Medulla oblongata (tissue), 1 donor: ENCODE data around the gene GLOD4.
A peak's percentile ranks its signal among the peaks of the same experiment; 100 is the strongest.
"Not testable (repeated sequence)": the region's sequence is repeated elsewhere in the genome, so short reads cannot be mapped to it uniquely, and the experiment has no call there.

Experiments
- DNase-seq: peaks from one replicate; pipeline ENCODE4 v3.0.0-alpha.2; 2015; ENCODE audit errors: extremely low spot score

Gene GLOD4

GRCh38 chr17:802901-803881 lies 21.1 kb upstream of the GLOD4 start:
- DNase-seq: no peak

GRCh38 chr17:802481-802880 lies 20.4 kb upstream of the GLOD4 start:
- no peak for DNase-seq

- DNase-seq: no peak
These were observed 19.6 kb upstream of the GLOD4 start for GRCh38 chr17:801660-802059.

GRCh38 chr17:800446-801242 lies 18.6 kb upstream of the GLOD4 start:
- no peak for DNase-seq

DNA sequence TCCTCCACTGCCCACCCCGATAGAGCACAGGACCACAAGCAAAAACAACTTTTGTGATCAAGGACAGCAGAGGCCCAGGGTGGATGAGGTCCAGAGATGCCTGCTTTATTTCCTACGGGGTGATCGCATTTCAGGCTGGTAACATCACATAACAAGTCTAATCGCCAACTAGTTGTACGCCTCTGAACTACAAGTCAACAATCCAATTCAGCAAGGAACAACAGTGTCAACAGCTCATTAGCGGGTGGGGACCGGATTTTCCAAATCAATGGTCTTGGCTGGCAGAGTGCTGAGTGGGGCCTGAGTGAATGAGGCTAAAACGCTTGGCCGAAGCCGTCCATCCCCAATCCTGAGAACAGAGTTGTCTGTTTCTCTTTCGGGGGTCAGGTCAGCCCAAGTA lies 17.2 kb upstream of the GLOD4 start:
- DNase-seq: no peak

GRCh38 chr17:798246-798645 lies 16.2 kb upstream of the GLOD4 start:
- DNase-seq: no peak

GRCh38 chr17:797236-797840 lies 15.3 kb upstream of the GLOD4 start:
- no peak for DNase-seq

DNA sequence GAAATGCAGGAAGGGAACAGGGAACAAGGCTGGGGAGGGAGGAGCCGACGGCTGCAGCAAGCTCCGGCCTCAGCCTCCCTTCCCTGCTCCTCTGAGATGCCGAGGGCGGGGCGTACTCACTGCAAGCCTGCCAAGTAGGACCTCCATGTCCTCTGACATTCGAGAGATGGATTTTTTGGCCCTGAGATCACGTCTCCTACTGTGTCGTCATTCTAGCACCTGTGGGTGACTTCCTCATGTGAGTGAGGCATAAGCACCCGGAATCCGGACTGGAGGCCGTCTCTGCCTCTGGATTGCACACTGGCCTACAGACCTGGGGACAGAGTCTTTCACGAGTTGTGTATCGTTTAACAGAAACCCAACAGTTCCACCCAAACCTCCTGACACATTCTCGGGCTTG lies 14.5 kb upstream of the GLOD4 start:
- no peak for DNase-seq

DNA sequence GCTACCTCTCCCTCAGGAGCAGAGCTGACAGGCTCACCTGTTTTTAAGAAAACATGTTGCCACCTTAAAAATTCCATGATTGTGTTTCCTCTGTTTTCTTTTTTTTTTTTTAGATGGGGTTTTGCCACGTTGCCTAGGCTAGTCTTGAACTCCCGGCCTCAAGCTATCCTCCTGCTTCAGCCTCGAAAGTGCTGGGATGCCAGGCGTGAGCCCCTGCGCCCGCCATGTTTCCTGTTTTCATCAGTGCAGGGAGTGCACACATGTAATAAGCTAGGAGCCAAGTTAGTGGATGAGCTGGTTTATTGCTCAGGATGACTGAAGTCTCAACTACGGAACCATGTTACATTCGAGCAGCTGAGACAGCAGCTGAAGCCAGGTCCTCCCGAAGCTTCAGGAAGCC lies 13.6 kb upstream of the GLOD4 start:
- DNase-seq: no peak

DNA sequence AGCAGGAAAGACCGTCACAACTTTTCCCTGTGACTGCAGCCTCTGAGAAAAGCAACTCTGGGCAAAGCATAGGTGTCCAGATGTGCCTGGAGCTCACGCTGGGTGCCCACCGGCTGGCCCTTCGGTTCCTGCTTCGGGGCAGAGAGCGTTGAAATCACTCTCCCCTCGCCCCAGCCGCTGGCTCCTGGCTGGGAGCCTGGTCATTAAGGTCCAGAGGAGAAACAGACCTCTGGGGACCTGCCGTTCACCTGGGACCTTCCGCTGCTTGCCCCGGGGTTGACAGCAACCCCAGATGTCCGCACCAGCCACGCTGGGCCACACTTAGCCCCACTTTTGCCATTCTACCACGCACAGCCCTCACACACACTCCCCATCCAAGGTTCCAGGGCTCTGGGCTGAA lies 13.2 kb upstream of the GLOD4 start:
- no peak for DNase-seq

GRCh38 chr17:794876-795275 lies 12.8 kb upstream of the GLOD4 start:
- DNase-seq: peak; percentile 93

DNA sequence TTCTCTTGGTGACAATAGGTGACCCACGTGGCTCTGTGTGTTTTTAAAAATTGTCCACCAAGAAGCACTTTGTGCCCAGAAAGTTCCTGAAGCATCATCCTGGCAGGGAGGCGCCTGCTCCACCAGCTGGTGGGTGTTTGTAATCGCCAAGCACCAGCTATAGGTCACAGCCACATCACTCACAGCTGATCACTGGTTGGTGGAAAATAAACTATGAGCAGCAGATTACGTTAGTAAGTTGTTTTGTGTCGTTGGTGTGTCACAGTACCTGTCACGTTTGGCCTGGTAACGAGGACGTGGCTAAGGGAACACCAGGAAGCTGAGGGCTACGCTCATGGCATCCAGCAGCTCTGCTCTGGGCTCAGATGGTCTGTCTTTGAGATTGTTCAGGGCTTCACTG lies 10.2 kb upstream of the GLOD4 start:
- no peak for DNase-seq

DNA sequence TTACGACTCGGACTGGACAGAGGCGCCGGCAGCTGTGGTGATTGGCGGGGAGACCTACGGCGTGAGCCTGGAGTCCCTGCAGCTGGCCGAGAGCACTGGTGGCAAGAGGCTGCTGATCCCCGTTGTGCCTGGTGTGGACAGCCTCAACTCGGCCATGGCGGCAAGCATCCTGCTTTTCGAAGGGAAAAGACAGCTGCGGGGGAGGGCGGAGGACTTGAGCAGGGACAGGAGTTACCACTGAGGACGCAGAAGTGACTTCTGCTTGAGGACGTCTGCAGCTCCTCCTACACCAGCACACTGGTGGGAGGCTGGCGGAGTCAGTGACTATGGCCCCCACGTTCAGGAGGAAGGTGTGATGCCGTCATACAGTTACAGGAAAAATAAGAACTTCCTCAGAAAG lies 9.7 kb upstream of the GLOD4 start:
- no peak for DNase-seq

- DNase-seq: not testable (repeated sequence)
These were observed 8.8 kb upstream of the GLOD4 start for GRCh38 chr17:790874-791247.

DNA sequence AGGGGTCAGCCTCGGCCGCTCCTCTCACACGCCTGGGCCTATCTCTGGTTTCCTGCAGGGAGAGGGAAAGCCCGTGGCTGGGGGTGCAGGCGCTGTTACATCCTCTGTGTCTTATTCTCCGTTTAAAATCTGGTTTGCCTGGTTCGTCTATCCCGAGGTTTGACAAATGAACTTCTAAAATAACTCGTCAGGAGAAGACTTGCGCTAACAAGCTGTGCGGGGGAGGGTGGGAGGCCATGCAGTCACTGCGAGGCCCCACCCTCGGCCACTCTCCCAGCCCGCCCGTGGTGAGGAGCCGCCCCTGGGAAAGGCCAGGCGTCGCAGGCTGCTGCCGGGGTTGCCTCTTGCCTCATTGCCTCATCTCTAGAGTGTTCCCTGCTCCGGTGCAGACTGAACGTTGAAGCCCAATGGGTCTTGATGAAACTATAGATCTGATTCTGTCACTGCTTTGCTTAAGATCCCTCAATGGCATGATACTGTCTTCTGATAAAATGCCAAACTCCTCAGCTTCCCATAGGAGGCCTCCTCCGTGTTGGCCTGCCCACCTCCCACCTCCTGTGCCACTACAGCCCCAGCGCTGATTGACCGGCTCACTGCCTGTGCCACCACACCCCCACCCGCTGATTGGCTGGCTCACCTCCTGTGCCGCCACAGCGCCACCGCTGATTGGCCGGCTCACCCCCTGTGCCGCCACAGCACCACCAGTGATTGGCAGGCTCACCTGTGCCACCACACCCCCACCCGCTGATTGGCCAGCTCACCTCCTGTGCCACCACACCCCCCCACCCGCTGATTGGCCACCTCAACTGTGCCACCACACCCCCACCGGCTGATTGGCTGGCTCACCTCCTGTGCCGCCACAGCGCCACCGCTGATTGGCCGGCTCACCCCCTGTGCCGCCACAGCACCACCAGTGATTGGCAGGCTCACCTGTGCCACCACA lies 8.1 kb upstream of the GLOD4 start:
- DNase-seq: not testable (repeated sequence)

- DNase-seq: no peak
These were observed 7.2 kb upstream of the GLOD4 start for GRCh38 chr17:789160-789840.

GRCh38 chr17:788551-788950 lies 6.5 kb upstream of the GLOD4 start:
- DNase-seq: no peak

DNA sequence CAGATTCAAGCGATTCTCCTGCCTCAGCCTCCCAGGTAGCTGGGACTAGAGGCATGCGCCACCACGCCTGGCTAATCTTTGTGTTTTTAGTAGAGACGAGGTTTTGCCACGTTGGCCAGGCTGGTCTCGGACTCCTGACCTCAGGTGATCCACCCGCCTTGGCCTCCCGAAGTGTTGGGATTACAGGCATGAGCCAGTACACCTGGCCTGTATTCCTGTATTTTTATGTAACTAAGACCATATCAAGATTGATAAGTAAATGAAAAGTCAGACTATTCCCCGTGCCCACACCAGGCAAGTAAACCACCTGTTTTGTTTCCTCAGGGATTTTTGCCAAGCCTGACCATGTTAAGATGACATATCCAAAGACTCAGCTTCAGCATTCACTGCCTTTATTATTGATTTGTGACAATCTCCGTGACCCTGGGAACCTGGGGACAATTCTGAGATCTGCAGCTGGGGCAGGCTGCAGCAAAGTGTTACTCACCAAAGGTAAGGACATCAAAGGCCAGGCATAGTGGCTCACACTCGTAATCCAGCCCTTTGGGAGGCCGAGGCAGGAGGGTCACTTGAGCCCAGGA lies 5.7 kb upstream of the GLOD4 start:
- DNase-seq: no peak

DNA sequence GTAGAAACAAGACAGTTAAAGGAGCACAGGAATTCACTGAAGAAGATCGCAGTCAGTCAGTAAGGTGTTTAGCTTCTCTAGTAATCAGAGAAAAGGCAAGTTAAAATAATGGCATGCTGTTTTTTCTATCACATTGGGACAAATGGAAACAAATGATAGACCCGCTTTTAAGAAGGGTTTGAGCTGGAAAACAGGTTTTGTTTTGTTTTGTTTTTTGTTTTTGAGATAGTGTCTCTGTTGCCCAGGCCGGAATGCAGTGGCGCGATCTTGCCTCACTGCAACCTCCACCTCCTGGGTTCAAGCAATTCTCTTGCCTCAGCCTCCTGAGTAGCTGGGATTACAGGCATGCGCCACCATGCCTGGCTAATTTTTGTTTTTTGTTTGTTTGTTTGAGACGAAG lies 3.8 kb upstream of the GLOD4 start:
- not testable (repeated sequence) for DNase-seq

DNA sequence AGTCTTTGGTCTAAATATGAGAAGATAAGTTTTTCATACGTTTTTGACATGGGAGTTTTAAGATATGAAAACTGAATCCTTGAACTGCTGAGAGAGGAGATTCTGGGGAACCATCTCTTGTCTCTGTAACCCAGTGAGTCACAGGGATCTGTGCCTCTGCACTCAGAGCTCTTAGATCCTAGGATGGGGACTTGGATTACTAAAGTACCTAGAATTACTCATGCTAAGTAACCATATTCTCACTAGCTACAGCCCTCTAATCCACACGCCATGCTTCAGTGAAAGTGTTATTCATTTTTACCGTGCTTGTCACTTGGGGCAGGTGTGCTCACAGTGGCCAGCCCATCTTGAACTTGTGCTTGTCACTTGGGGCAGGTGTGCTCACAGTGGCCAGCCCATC lies 2.1 kb upstream of the GLOD4 start:
- DNase-seq: no peak
